Adrenal gland (tissue), 5 donors: ENCODE results near the gene SLC7A14.

Experiments used
- CTCF ChIP-seq, 6 experiments: fragments of 450-650 bp in 4 of 6; fragments of 200-600 bp in 2 of 6; sonication (generic) in 1 of 6; IDR thresholded peaks; 1 replicate in 5 of 6; 2 replicates in 1 of 6; pipeline versions ENCODE4 v1.5.1 to v1.8.0; 2016 to 2021; ENCODE audit warnings: antibody characterized with exemption in 6 of 6, mild to moderate bottlenecking in 2 of 6, moderate library complexity in 1 of 6
- POLR2A ChIP-seq, 2 donors: fragments of 450-650 bp; IDR thresholded peaks; one replicate each; pipeline ENCODE4 v1.6.1; 2017; ENCODE audit warnings: antibody characterized with exemption in 2 of 2, mild to moderate bottlenecking in 2 of 2, moderate library complexity in 1 of 2
- donor health status: DM: no; HTN: no; CAD: no.

GRCh38 chr3:170589113-170589512 is 3.2 kb upstream of the SLC7A14 start:
- TF ChIP-seq POLR2A (IDR thresholded peaks at IDR 0.05) (no peak), CTCF (IDR thresholded peaks at IDR 0.05) (no peak)
